ENCODE data around the gene NOD2. TPM values are rescaled to one million over a fixed set of nuclear protein-coding genes. Genes with fewer than 3 reads are reported as not detected.

The NOD2 gene
- total and polyA plus RNA-seq, 4 donors: 2.1 to 14.1 (median 5.9) TPM

DNA sequence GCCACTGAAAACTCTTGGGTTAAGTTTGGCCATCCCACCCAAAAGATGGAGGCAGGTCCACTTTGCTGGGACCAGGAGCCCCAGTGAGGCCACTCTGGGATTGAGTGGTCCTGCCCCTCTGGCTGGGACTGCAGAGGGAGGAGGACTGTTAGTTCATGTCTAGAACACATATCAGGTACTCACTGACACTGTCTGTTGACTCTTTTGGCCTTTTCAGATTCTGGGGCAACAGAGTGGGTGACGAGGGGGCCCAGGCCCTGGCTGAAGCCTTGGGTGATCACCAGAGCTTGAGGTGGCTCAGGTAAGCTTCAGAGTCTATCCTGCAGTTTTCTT is 29.0 kb downstream of the NOD2 start:
- Histone ChIP-seq H3K36me3 (ENCODE audit: control insufficient read depth in 4 of 4, insufficient read depth in 4 of 4, low read length in 4 of 4) (peaks cover 0 to 2% (median 1%) of the 10 kb centered on the region in 4 donors), H3K4me3 (no peak overlapping the region), H3K9me3 (ENCODE audit: control insufficient read depth in 4 of 4, insufficient read depth in 3 of 4, low read length in 3 of 4) (no peaks in the 10 kb centered on the region), H3K9ac (ENCODE audit: insufficient read depth in 1 of 2, low read length in 2 of 2) (no peak overlapping the region), H3K27me3 (ENCODE audit: control insufficient read depth in 3 of 3, insufficient read depth in 3 of 3, low read length in 2 of 3) (no peaks in the 10 kb centered on the region), H3K27ac (ENCODE audit: low read depth in 1 of 2, low read length in 1 of 2) (no peak overlapping the region), H3K4me1 (ENCODE audit: control insufficient read depth in 5 of 5, insufficient read depth in 5 of 5, low read length in 5 of 5) (peaks cover 0 to 4% (median 0%) of the 10 kb centered on the region in 5 donors)
- WGBS, 2 donors: 96 to 100% methylated on average over 1 of the region's 1 CpG
- no peak for DNase-seq
- ATAC-seq (ENCODE audit: insufficient read depth, low FRiP score): no peak
- TF ChIP-seq, protein P1, sequence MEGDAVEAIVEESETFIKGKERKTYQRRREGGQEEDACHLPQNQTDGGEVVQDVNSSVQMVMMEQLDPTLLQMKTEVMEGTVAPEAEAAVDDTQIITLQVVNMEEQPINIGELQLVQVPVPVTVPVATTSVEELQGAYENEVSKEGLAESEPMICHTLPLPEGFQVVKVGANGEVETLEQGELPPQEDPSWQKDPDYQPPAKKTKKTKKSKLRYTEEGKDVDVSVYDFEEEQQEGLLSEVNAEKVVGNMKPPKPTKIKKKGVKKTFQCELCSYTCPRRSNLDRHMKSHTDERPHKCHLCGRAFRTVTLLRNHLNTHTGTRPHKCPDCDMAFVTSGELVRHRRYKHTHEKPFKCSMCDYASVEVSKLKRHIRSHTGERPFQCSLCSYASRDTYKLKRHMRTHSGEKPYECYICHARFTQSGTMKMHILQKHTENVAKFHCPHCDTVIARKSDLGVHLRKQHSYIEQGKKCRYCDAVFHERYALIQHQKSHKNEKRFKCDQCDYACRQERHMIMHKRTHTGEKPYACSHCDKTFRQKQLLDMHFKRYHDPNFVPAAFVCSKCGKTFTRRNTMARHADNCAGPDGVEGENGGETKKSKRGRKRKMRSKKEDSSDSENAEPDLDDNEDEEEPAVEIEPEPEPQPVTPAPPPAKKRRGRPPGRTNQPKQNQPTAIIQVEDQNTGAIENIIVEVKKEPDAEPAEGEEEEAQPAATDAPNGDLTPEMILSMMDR (IDR thresholded peaks at IDR 0.05; ENCODE audit: control extremely low read depth, extremely low read depth): no peak

DNA sequence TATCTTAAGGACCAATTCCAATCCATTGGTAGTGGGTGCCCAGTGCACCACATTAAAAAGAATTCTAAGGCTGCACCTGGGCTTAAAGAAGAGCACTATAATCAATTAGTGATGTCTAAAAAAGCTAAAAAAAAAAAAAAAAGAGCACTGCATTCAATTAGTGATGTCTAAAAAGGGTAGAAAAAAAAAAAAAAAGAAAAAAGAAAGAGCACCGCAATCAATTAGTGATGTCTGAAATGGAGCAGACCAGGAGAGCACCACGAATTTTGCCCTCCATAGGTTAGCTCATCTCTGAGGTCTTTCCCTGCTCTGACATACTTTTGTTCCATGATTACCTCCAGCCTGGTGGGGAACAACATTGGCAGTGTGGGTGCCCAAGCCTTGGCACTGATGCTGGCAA is 29.6 kb downstream of the NOD2 start:
- H3K4me3 ChIP-seq: no peak overlapping the region
- 92 to 96% methylated on average over 2 of the region's 2 CpGs for WGBS, 2 donors
- H3K27ac ChIP-seq (ENCODE audit: low read depth in 1 of 2, low read length in 1 of 2): no peak overlapping the region
- H3K27me3 ChIP-seq (ENCODE audit: control insufficient read depth in 3 of 3, insufficient read depth in 3 of 3, low read length in 2 of 3): no peaks in the 10 kb centered on the region
- ATAC-seq (ENCODE audit: insufficient read depth, low FRiP score) (no peak), DNase-seq (no peak)
- H3K36me3 ChIP-seq (ENCODE audit: control insufficient read depth in 4 of 4, insufficient read depth in 4 of 4, low read length in 4 of 4): peaks cover 0 to 4% (median 1%) of the 10 kb centered on the region in 4 donors
- TF ChIP-seq, protein P1 (IDR thresholded peaks at IDR 0.05; ENCODE audit: control extremely low read depth, extremely low read depth): no peak
- no peaks in the 10 kb centered on the region for H3K9me3 ChIP-seq (ENCODE audit: control insufficient read depth in 4 of 4, insufficient read depth in 3 of 4, low read length in 3 of 4)
- H3K4me1 ChIP-seq (ENCODE audit: control insufficient read depth in 5 of 5, insufficient read depth in 5 of 5, low read length in 5 of 5): peaks cover 0 to 4% (median 0%) of the 10 kb centered on the region in 5 donors
- no peak overlapping the region for H3K9ac ChIP-seq (ENCODE audit: insufficient read depth in 1 of 2, low read length in 2 of 2)

DNA sequence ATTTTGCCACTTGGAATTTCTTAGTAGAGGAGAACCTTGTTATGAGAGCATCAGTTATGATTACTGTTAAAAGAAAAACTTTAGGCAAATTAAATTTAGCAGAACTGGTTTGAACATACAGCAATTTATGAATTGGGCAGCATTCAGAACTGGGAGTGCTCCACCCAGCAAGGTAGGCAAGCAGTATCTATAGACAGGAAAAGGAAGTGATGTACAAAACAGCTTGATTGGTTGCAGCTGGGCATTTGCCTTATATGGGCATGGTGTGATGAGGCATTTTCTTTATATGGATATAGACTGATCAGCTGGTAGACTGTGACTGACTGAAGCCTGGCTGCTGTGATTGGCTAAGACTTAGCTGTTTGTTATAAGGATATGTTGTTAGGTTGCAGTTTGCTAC is 30.9 kb downstream of the NOD2 start:
- ATAC-seq (ENCODE audit: insufficient read depth, low FRiP score) (no peak), DNase-seq (no peak)
- peaks cover 0 to 4% (median 0%) of the 10 kb centered on the region in 5 donors for H3K4me1 ChIP-seq (ENCODE audit: control insufficient read depth in 5 of 5, insufficient read depth in 5 of 5, low read length in 5 of 5)
- TF ChIP-seq, protein P1 (IDR thresholded peaks at IDR 0.05; ENCODE audit: control extremely low read depth, extremely low read depth): no peak
- no peak overlapping the region for H3K4me3 ChIP-seq
- no peaks in the 10 kb centered on the region for H3K9me3 ChIP-seq (ENCODE audit: control insufficient read depth in 4 of 4, insufficient read depth in 3 of 4, low read length in 3 of 4)
- no peak overlapping the region for H3K9ac ChIP-seq (ENCODE audit: insufficient read depth in 1 of 2, low read length in 2 of 2)
- H3K27ac ChIP-seq (ENCODE audit: low read depth in 1 of 2, low read length in 1 of 2): no peak overlapping the region
- no peaks in the 10 kb centered on the region for H3K27me3 ChIP-seq (ENCODE audit: control insufficient read depth in 3 of 3, insufficient read depth in 3 of 3, low read length in 2 of 3)
- peaks cover 0 to 5% (median 2%) of the 10 kb centered on the region in 4 donors for H3K36me3 ChIP-seq (ENCODE audit: control insufficient read depth in 4 of 4, insufficient read depth in 4 of 4, low read length in 4 of 4)
